Activated T-cell treated with anti-CD3 and anti-CD28 coated beads for 1 hour (primary cell): ENCODE measurements around the gene TCF12.

ENCODE experiments used
- DNase-seq: peaks from one replicate; pipeline ENCODE4 v3.0.0-alpha.2; 2020; ENCODE audit warnings: low read depth

Gene TCF12

DNA sequence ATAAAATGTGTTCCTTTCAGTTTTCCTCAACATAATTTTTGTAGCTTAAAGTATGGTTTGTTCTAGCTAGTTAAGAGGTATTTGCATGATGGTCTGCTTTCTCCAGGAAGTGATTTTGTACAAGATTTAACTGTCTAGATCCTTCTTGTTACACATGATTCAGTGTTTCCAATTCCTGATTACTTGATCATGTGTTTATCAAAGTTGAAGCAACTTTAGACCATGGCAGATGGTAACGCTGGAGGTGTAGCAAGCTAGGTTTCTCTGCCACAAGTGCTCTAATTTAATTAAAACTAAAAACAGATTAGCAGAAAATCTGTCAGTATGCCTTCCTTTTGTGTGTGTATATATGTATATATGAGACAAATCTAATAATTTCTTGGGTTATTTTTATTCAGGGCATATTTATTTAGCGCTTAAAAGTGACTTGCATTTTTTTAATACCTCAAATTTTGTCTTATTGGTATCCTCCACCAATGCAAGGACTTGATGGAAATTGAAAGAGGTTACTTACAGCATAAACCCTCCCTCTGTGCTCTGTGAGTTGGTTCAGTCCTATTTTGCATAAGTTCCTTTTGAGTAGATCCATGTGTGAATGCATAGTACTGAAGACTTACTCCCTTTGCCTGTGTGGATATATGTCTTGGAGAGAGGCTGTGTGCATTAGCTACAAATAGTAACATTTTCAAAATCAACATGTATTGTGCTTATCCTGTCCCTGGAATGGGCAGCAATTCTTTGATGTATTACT lies 300.6 kb downstream of the TCF12 start:
- no peak for DNase-seq

DNA sequence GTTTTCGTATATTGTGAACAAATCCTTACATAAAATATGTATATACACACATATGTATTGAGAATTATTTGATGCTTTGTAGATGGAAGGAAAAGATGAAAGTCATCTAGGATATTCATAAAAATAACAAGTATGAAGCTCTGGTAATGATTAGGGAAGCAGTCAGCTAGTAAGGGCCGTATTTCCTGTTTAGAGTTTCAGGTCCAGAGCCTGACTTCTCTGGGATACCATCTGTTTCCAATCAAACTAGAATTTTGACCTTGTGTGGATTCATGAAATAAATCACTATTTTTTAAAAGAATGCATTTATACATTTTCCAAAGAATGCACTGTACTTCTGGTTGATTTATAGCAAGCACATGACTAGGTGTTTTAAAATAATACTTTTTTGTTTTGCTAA lies 301.8 kb downstream of the TCF12 start:
- DNase-seq, result no peak

DNA sequence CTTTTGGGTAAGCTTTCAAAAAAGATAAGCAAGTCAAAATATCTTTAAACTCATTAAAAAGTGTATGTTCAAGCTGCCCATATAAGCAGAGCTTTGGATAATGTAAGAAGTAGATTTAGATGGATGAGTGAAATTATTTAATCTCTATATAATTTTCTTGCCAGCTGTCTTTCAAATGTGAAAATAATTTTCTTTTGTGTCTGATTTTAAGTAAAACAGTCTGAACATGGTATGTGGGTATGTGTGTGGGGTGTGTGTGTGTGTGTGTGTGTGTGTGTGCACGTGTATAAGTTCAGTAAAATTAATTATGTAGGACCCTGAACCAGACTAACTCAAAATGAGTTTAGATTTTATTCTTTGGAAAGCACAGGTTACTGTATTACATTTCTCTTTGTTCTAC lies 302.7 kb downstream of the TCF12 start:
- no peak for DNase-seq

DNA sequence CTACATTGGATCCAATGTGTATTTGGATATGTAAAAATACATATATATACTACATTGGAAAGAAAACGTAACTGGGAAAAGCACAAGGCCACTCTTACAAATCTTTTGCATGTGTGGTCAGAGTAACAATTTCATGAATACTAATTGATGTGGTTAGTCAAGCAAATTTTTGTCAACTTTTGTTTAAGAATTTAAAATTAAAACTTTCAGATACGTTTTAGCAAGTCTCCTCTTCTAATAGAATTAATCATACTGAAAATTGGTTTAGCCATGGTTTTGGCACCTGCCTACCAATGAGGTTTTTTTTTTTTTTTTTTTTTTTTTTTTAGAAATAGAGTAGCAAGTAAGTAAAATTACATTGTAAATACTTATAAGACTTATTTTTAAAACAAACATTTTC lies 304.9 kb downstream of the TCF12 start:
- no peak for DNase-seq

DNA sequence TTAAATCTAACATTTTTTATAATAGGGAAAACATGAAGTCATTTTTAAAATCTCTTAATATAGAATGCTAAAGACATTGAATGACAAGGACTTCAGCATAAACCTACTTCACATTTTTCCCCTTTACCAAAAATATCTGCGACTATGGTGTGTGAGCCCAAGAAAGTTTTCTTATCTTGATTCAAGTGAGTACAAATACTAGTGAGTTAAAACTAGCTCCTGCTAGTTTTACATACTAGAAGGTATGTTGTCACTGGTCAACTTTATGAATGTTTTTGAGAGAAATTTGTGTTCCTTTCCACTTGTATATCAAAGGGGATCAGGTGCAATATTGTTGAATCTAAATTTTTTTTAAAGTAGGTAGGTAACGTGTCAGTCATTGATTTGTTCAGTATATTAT lies 305.4 kb downstream of the TCF12 start:
- no peak for DNase-seq

DNA sequence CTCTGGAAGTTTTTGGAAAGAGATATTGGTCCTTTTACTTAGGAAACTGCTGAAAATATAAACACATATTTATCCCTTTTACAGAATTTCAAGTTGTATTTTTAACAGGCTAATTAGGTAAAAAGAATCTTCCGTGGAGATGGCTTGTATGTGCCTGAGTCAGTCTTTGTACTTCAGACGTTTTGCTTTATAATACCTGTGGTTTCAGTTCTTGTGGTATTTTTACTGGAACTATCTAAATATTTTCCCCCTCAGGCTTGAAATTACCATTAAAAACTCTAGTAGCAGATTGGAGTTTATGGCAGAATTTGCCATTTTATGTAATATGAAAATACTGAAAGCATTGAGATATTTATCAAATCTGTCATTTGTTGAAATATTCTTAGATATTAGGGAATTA lies 306.2 kb downstream of the TCF12 start:
- DNase-seq, result no peak

DNA sequence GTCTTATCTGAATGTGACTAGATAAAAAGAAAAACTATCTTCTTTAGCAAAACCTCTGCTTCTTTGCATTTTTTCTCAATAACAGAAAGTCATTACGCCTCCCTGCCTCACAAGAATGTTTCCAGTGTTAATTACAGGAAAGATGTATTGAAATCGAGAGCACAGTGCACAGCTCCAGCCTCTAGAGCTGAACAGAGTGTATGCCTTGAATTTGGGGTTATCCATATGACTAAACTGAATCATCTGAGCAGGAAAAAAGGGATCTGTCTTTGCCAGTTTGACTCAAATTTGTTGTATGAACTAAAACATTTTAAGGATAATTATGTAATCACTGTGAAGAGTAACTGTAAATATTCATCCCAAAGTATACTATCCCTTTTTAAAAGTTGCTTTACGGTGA lies 308.7 kb downstream of the TCF12 start:
- no peak for DNase-seq

DNA sequence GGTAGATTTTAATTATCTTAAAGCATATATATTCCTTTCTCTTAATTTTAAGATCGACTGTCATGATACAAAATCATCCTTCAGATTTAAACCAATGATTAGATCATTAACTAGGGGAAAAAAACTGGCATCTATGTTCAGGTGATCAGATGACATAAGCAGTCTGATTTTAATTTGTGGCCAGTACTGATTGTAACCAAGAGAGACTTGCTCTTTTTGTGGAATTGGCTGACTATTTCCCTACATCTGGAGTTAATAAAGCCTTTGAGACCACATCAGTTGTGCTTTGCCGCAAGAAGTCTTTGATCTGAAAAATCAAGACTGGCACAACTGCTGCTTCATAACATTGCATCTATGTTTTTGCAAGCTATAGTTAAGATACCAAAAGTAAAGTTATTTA lies 309.5 kb downstream of the TCF12 start:
- DNase-seq, result no peak

DNA sequence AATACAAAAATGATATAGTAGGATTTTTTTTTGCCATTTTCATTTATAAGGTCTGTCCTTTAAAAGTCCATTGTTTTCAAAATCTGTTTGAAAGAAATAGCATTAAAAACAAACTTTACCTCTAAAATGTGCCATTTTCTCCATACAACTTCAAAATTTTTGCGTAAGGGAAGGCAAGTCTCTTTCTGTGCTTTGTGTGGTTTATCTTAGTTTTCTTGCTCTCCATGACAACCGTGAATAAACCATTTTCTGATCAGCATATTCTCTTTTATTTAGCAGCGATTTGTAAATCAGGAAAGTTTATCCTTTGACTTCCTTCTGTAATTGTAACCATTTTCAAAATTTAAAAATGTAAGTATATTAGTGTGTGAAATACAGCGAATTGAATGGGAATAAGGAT lies 310.0 kb downstream of the TCF12 start:
- no peak for DNase-seq

DNA sequence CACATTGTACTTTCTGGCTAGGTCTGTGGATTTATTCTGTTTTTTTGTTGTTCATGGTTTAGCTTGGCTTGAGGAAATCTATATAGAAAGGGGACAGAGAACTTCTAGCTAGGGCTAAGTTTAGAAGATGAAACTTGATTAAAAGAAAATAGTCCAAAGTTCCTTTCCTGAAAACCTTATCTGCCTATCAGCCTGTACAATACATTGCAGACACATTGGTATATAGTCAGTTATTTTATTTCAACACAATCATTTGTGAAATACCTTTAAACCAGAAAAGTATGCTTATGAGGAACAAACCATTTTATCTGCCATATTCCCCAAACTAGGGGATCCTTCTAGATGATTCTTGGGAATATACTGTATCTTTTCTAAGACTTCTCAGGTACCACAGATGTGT lies 310.6 kb downstream of the TCF12 start:
- no peak for DNase-seq

DNA sequence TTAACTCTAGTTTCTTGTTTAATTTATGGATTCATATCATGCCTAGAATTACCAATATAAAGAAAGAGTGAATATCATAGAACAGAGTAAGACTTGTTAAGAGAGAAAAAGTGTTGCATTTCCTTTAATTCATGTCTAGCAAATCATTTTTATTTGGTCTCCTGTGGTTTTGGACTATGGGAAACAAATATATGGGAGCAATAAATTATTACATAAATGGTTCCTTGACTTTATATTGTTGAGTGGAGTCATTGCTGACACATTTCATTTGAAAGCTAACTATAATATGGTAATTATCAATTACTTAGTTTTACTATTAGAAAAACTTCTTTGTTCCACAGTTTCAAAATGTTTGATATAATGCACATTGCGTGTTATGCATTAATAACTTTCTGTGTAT lies 313.1 kb downstream of the TCF12 start:
- no peak for DNase-seq

DNA sequence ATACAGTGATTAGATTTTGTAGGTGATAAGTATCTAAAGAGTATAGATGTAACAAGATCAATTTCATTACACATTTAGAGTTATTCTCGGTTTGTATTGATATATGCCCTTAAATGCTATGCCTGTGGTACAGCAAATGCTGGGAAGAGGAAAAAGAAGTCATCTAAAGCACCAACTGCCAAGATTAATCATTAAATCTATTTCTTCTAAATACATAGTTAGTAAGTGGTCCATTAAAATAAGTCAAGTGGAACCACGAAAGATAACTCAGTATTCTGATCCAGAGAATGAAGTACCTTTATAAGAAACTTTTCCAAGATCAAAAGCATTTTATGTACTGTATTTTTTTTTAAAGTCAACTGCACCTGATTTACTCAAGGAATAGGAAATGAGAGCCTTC lies 315.7 kb downstream of the TCF12 start:
- no peak for DNase-seq

DNA sequence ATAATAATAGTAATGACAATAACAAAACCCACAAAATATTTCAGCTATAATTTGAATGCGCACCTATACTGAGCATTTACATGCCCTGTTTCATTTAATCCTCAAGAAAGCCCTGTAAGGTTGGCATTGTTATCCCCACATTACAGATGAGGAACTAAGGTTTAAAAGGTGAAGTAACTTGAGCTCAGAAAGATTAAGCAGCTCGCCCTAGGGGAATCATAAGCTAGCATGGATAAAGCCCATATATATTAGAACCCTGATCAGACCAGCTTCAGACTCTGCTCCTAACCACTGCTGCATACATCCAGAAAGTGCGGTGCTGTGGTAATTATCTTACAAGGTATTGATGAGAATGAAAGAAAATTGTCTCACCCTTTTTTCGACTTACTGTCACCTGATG lies 316.7 kb downstream of the TCF12 start:
- DNase-seq, result no peak

DNA sequence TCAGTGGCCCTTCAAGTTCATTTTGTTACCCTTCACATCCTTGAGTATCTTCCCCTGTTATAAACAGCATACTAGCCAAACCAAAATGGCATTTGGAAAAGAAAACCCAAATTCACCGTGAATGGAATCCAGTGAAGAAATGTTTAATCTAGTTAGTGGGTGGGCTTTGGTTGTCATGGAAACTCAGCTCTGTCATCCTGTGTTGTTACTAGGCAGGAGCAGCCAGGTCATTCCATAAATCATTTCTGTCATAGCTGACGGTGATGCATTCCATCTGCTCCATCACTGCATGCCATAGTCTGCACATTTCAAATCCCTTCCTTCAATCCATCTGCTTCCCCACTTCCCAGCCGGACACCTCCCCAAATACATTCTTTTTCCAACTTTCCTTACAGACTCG lies 317.4 kb downstream of the TCF12 start:
- no peak for DNase-seq

DNA sequence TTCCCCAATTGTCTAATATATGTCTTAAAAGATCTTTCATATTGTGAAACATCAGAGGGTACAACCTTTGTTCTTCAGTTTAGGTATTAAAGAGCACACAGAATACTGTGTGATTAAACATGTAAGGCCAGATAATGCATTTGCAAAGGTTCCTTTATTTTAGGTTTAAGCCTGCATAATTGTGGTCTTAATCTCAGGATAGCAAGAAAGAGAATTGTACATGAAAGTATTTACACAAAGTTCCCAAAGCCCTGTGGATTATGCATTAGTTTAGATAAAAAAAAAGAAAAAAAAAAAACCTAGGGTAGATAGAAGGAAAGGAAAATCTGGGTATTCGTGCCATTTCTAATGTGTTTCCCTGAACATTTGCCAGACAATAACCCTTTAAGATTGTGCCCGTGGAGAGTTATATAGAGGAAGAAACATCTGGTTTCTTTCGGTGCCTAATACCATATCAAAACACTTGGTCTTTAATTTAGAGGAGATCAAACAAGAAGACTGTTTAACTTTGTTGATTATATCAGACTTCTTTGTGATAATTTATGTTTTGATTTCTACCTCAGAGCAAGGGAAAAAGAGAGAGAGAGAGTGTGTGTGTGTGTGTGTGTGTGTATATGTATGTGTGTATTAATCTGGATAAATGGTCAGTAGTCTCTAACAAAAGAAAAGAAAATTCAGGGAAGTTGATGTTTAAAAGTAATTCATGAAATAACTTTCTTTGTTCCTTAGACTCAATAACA lies 318.3 kb downstream of the TCF12 start:
- DNase-seq, result no peak

DNA sequence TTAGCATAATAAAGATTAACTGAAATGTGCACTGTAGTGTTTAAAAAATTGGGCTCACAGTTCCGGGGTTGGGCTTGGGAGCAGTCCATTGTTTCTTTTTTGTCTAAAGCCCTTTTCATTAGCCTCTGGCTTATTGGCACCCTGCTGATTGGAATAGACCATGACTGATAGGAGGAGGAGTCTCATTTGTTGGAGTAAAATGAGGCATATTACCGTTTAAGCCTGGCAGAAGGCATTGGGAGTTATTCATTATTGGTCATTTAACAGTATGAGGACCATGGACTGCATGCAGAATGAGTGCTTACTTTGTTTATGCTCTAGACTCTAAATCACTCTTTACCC lies 318.8 kb downstream of the TCF12 start:
- no peak for DNase-seq

DNA sequence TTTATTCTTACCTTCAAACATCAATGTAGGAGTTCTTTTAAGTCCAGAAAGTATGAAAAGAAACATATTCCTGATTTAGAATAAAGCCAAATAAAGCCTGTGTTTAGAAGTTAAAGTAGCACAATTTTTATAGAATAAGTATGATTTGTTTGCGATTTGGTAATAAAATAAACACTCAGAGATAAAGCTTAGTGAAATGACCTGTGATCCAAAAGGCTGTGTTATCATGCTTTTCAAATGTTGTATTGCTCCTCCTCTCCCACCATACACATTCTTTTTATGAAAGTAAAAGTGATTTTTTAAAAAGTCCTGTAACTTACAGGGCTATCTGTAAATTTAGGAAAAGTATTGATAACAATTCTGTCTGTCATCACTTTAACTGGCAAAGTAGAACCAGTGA lies 319.2 kb downstream of the TCF12 start:
- DNase-seq, result no peak

DNA sequence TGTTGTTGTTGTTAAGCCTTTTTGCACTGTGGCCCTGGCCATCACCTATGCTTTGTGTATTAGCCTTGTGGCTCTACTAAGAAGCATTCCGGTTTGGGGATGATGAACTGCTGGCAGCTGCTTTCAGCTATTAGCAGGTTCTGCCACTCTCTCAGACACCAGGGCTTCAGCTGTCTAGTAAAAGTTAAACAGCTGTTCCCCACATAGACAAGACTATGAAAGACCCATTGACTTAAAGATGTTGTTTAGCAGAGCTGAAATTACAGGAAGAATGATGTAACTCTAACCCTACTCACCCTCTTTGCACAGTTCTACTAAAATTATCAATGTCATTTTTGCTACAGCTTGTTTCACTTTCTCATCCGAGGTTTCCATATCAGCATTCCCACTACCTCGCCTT lies 326.7 kb downstream of the TCF12 start:
- no peak for DNase-seq

DNA sequence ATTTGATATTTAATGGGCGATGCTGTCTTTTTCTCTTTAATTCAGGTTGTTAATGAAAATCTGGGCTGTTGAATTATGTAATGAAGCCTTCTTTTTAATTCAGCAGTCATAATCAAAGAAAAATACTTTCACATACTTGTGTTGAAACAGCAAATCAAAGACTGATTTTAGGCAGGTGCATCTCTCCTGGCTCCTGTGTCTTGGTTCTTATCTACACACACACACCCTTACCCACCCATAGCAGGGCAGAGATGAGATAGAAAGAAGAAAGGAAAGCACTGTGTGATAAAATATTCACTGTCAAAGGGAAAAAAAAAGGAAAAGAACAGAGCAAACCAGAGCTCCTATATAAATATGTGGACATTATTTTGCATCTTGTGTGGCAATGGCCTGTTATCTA lies 327.3 kb downstream of the TCF12 start:
- DNase-seq, result no peak

DNA sequence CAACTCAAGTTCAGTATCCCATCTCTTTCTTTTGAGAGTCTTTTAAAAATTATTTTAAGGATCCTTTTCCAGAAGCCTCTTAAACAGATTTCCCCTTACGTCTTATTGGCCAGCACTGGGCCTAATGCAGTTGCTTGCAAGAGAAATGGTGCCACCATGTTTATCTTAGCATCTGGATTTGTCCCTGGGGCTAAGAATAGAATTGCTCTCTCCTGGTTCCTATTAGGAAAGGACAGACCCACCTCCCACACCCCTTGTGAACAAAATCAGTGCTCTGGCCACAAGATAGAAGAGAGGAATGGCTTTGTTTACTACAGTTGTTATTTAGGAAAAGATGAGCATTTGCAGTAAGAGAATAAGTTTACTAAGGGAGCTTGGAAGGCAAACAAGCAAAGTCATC lies 329.6 kb downstream of the TCF12 start:
- no peak for DNase-seq

DNA sequence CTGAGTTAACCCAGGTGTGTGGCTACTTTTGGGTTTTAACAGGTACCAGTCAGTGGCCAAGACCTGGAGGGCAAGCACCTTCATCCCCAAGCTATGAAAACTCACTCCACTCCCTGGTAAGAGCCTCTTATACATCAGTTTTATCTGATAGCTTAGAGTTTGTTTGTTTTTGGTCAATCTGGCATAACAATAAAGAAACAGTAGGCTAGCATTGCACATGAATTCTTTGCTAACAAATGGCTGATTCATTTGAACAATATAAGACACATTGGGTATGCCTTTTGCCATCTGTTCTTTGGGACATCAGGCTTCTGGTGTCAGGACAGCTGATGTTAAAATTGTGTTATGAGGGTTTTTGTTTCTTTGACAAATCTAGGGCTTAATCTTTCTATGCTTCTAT lies 332.9 kb downstream of the TCF12 start:
- no peak for DNase-seq

DNA sequence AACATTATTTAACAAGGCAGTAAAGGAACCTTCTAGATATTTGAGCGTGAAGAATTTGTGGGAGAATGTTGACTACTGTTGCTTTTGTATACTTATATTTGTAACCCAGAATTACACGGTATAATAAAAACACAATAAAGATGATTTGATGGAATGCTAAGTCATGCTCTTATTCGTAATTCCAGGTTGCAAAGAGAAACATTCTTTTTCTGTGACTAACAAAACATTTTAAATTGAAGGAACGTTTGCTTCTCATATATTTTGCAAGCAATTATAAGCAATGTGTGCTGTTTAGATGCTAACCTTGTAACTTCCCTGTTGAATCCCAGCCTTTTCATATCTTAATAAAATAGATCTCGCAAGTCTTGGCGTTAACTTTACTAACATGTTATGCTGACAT lies 333.5 kb downstream of the TCF12 start:
- DNase-seq, result no peak

DNA sequence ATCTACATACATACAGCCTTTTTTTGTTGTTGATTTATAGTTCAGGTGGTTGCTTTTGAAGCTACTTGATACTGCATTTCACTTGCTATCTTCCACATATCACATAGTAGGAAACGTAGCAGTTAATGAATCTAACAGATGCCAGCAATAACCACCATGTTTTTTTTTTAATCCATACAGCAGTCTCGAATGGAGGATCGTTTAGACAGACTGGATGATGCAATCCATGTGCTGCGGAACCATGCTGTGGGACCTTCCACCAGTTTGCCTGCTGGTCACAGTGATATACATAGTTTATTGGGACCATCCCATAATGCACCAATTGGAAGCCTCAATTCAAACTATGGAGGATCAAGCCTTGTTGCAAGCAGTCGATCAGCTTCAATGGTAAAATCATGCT lies 334.6 kb downstream of the TCF12 start:
- no peak for DNase-seq

DNA sequence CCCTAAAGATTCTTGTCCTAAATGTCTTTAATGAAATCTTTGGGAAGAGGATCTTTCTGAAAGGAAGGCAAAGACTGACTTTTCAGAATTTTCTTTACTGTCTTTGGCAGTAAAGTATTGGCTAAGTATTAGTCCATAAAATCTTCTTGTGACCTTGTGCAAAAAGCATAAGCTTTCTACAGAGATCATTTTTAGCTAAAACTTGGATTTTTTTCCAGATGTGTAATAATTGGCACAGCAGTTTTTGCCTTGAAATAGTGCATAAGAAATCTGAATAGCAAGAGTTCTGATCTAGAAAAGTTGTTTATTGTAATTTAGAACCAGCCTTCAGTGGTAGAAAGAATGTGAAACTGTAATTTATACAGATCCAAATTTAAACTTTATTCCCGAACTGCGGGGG lies 335.1 kb downstream of the TCF12 start:
- no peak for DNase-seq
